HepG2 (cell line): ENCODE data around the gene ERRFI1. TPM values are rescaled to one million over a fixed set of nuclear protein-coding genes. Genes with fewer than 3 reads are reported as not detected.

ENCODE experiments used
- ATAC-seq: fragments of 200-7000 bp; cut with Tn5 transposase; 3 replicates; pipeline ENCODE4 v1.9.1; 2020; ENCODE audit warnings: mild to moderate bottlenecking, moderate library complexity
- BruUV-seq: library from RNA; stranded (reverse); fragments of 400-500 nt; replicated peaks from 2 replicates; lab custom pipeline; 2021; lab: Mats Ljungman, UMichigan
- CTCF ChIA-PET: fragments of 300-600 bp; formaldehyde crosslinking; extraction: SDS; loops from one replicate; lab custom pipeline; 2021; ENCODE audit warnings: low total read pairs, inconsistent platforms, low intra/inter-chr PET ratio; lab: Yijun Ruan, JAX
- POLR2A ChIA-PET: fragments of 350-600 bp; sonication (Branson Sonifier 250); formaldehyde crosslinking; loops from one replicate; lab custom pipeline; 2020; ENCODE audit warnings: antibody characterized with exemption, inconsistent platforms; lab: Yijun Ruan, JAX
- DNase-seq: peaks from one replicate; pipeline ENCODE4 v3.0.0-alpha.2; 2015; ENCODE audit warnings: low spot score
- FAIRE-seq: peaks from 3 replicates; lab custom pipeline; 2011; peaks lifted over from hg19 to GRCh38; lab: Jason Lieb, UNC
- H2AFZ ChIP-seq: one replicate; pipeline ENCODE4 v1.6.1; 2011; ENCODE audit warnings: low read length, inconsistent platforms
- H3K27ac ChIP-seq: fragments of 300-600 bp; 3 replicates; pipeline ENCODE4 v1.8.0; 2011; ENCODE audit warnings: mixed run types, mild to moderate bottlenecking, mixed read lengths, low read length, inconsistent platforms; ENCODE audit not compliant: insufficient read depth; ENCODE audit errors: extremely low read length
- H3K27me3 ChIP-seq, 2 experiments: fragments of 200-600 bp in 1 of 2; 2 replicates in 1 of 2; 3 replicates in 1 of 2; pipeline versions ENCODE4 v1.6.0 to v1.8.0; 2011; ENCODE audit warnings: low read length in 2 of 2, mild to moderate bottlenecking in 2 of 2, moderate library complexity in 2 of 2, inconsistent platforms in 1 of 2; ENCODE audit not compliant: insufficient read depth in 2 of 2, control insufficient read depth in 1 of 2
- H3K36me3 ChIP-seq, 2 experiments: fragments of 200-600 bp in 1 of 2; replicated peaks in 1 of 2; 2 replicates in 1 of 2; 3 replicates in 1 of 2; pipeline versions ENCODE4 v1.5.1 to v1.8.0; 2011; ENCODE audit warnings: low read length in 2 of 2, inconsistent platforms in 1 of 2; ENCODE audit not compliant: insufficient read depth in 2 of 2, control insufficient read depth in 1 of 2
- H3K4me1 ChIP-seq: 2 replicates; pipeline ENCODE4 v1.5.1; 2012; ENCODE audit warnings: low read length, inconsistent platforms; ENCODE audit not compliant: insufficient read depth
- H3K4me2 ChIP-seq: 2 replicates; pipeline ENCODE4 v1.6.0; 2011; ENCODE audit warnings: low read depth, low read length, inconsistent platforms
- H3K4me3 ChIP-seq, 3 experiments: fragments of 200-600 bp in 1 of 3; sonication (generic), shearing (Covaris generic) in 1 of 3; replicated peaks in 1 of 3; 2 replicates each; pipeline ENCODE4 v1.5.1; 2011 to 2016; ENCODE audit warnings: low read length in 3 of 3, inconsistent platforms in 2 of 3, low read depth in 2 of 3, mild to moderate bottlenecking in 2 of 3, control low read depth in 1 of 3, mixed read lengths in 1 of 3; ENCODE audit not compliant: insufficient read depth in 1 of 3
- H3K79me2 ChIP-seq: one replicate; pipeline ENCODE4 v1.6.1; 2011; ENCODE audit warnings: low read length, inconsistent platforms; ENCODE audit not compliant: insufficient read depth
- H3K9ac ChIP-seq: 2 replicates; pipeline ENCODE4 v1.6.0; 2011; ENCODE audit warnings: mild to moderate bottlenecking, low read depth, low read length, inconsistent platforms; ENCODE audit not compliant: insufficient read depth
- H3K9me3 ChIP-seq: 2 replicates; pipeline ENCODE4 v1.5.1; 2012; ENCODE audit warnings: mild to moderate bottlenecking, low read length
- H4K20me1 ChIP-seq: 2 replicates; pipeline ENCODE4 v1.6.0; 2011; ENCODE audit warnings: inconsistent platforms, mild to moderate bottlenecking, low read length, moderate library complexity; ENCODE audit not compliant: insufficient read depth
- ARID3A ChIP-seq: IDR thresholded peaks from 2 replicates; pipeline ENCODE4 v1.6.1; 2012; ENCODE audit warnings: low read depth, low read length, improper control_type of control experiment
- NFATC3 ChIP-seq: sonication (generic); formaldehyde crosslinking; IDR thresholded peaks from 2 replicates; pipeline ENCODE4 v1.5.1; 2020; ENCODE audit warnings: mild to moderate bottlenecking, missing genetic modification reagents
- NR2F1 ChIP-seq, 2 experiments: fragments of 450-650 bp in 1 of 2; formaldehyde crosslinking in 1 of 2; IDR thresholded peaks; 2 replicates each; pipeline versions ENCODE4 v1.5.0 to v1.6.1; 2016 to 2020; ENCODE audit warnings: mild to moderate bottlenecking in 1 of 2, missing compliant biosample characterization in 1 of 2, missing genetic modification reagents in 1 of 2, moderate library complexity in 1 of 2
- PCBP1 ChIP-seq: fragments of 200-400 bp; formaldehyde crosslinking; IDR thresholded peaks from 2 replicates; pipeline ENCODE4 v1.6.1; 2017; ENCODE audit warnings: mild to moderate bottlenecking, low read depth, low read length, borderline replicate concordance
- RARG ChIP-seq: sonication (generic); formaldehyde crosslinking; IDR thresholded peaks from 2 replicates; pipeline ENCODE4 v1.4.0; 2020; ENCODE audit warnings: low read depth, mild to moderate bottlenecking, missing genetic modification reagents
- RBFOX2 ChIP-seq: fragments of 200-400 bp; formaldehyde crosslinking; IDR thresholded peaks from 2 replicates; pipeline ENCODE4 v1.6.1; 2017; ENCODE audit warnings: low read depth, mild to moderate bottlenecking, low read length
- SNAI1 ChIP-seq: sonication (generic); formaldehyde crosslinking; IDR thresholded peaks from 2 replicates; pipeline ENCODE4 v1.5.0; 2020; ENCODE audit warnings: mild to moderate bottlenecking, missing genetic modification reagents, borderline replicate concordance
- ZBTB40 ChIP-seq, 2 experiments: fragments of 450-650 bp in 1 of 2; sonication (generic) in 1 of 2; formaldehyde crosslinking in 1 of 2; IDR thresholded peaks; 2 replicates each; pipeline versions ENCODE4 v1.6.1 to v1.8.0; 2016 to 2022; ENCODE audit warnings: antibody characterized with exemption in 1 of 2, mild to moderate bottlenecking in 1 of 2, missing genetic modification reagents in 1 of 2
- ZFP90 ChIP-seq: sonication (generic); formaldehyde crosslinking; IDR thresholded peaks from 2 replicates; pipeline ENCODE4 v1.8.0; 2022; ENCODE audit warnings: missing genetic modification reagents, mild to moderate bottlenecking, inconsistent platforms, borderline replicate concordance
- ZNF33A ChIP-seq: sonication (generic); formaldehyde crosslinking; IDR thresholded peaks from 2 replicates; pipeline ENCODE4 v1.5.1; 2020; ENCODE audit warnings: missing genetic modification reagents, mild to moderate bottlenecking, moderate library complexity, borderline replicate concordance
- ZNF709 ChIP-seq: sonication (generic); formaldehyde crosslinking; IDR thresholded peaks from 2 replicates; pipeline ENCODE4 v1.5.0; 2020; ENCODE audit warnings: mild to moderate bottlenecking, missing genetic modification reagents
- ZNF766 ChIP-seq: sonication (generic); formaldehyde crosslinking; IDR thresholded peaks from 2 replicates; pipeline ENCODE4 v1.5.0; 2020; ENCODE audit warnings: missing genetic modification reagents, borderline replicate concordance
- WGBS: methylation state at CpG from one replicate; pipeline ENCODE4 v1.1.6; 2017; ENCODE audit warnings: low lambda C conversion rate; 5-methylcytosine and 5-hydroxymethylcytosine counted together
- in situ Hi-C: cut with HindIII; loops from 2 replicates; pipeline ENCODE4 v1.10.0; 2017; ENCODE audit warnings: low pct_unique_long_range_greater_than_20kb; ENCODE audit not compliant: extremely low pct_ligation_motif_present
- intact Hi-C: fragments of 100-400 bp; cut with micrococcal nuclease; formaldehyde crosslinking; loops from one replicate; pipeline ENCODE4 v1.10.0; 2022; ENCODE audit not compliant: unreplicated experiment
- polyA plus RNA-seq, 8 experiments: library from polyadenylated mRNA; depleted of rRNA in 3 of 8; stranded (reverse) in 7 of 8; unstranded in 1 of 8; fragments of >200 nt; fragmentation: Illumina TruSeq in 4 of 8; extraction: Trizol in 4 of 8; gene quantifications; 2 replicates each; pipeline versions ENCODE4 v1.2.1 to v1.2.3, GENCODE V29; 2011 to 2016; ENCODE audit warnings: low read depth in 4 of 8, missing spikeins in 1 of 8, mixed read lengths in 1 of 8; ENCODE audit not compliant: insufficient read depth in 1 of 8
- total RNA-seq, 5 experiments: library from RNA; depleted of rRNA; stranded (reverse); fragments of >200 nt; fragmentation: Illumina TruSeq; extraction: Trizol; gene quantifications; 2 replicates each; pipeline ENCODE4 v1.2.3, GENCODE V29; 2016; ENCODE audit warnings: low read depth in 1 of 5

Gene ERRFI1
- total and polyA plus RNA-seq, 2 of the 13 experiments (the other 11 are each of a cell fraction or from before 2014, with no cell fraction given): 84.4 to 753 TPM

- Histone ChIP-seq H2AFZ (no peak overlapping the region), H3K27ac (no peak overlapping the region), H3K9me3 (no peaks in the 10 kb centered on the region), H3K4me1 (peaks cover 66% of the 10 kb centered on the region), H3K79me2 (peaks cover 58% of the 10 kb centered on the region), H3K27me3 (no peaks in the 10 kb centered on the region), H3K36me3 (peaks cover 28 to 43% of the 10 kb centered on the region in 2 experiments), H4K20me1 (peaks cover 98% of the 10 kb centered on the region), H3K9ac (no peak overlapping the region), H3K4me2 (no peak overlapping the region), H3K4me3 (no peak overlapping the region)
- in situ Hi-C loops (loop anchor here (10.0 kb wide), 1 partner anchor 301 kb away; the partner anchor contains the start of gene SLC45A1), intact Hi-C loops (no loop called here)
- POLR2A ChIA-PET: interaction anchor here (1.1 to 6.9 kb wide), 3 partner anchors 11 to 301 kb away, joined by 3 to 99 read pairs (median 3); partner anchors contain the start of gene ERRFI1
- FAIRE-seq (no peak), DNase-seq (no peak), ATAC-seq (no peak)
- CTCF ChIA-PET: no interaction called here
- 89% methylated on average over 6 of the region's 6 CpGs for WGBS
- BruUV-seq: no TSS peak
- no peak for TF ChIP-seq ZNF766
- TF ChIP-seq SNAI1 (CRISPR knock-in tag): no peak
- TF ChIP-seq ZNF709: no peak
- no peak for TF ChIP-seq PCBP1
- TF ChIP-seq RBFOX2: peak; percentile 40
- TF ChIP-seq ARID3A: no peak
- TF ChIP-seq NFATC3: no peak
- TF ChIP-seq ZNF33A (CRISPR knock-in tag): no peak
- no peak for TF ChIP-seq RARG (CRISPR knock-in tag)
- TF ChIP-seq NR2F1 (CRISPR knock-in tag; IDR thresholded peaks at IDR 0.05): no peak
- TF ChIP-seq ZBTB40 (IDR thresholded peaks at IDR 0.05): no peak
- no peak for TF ChIP-seq ZBTB40 (CRISPR knock-in tag; IDR thresholded peaks at IDR 0.05)
- TF ChIP-seq ZFP90 (CRISPR knock-in tag): no peak
These were observed 12.3 kb downstream of the ERRFI1 start for GRCh38 chr1:8013800-8014199.
